ENCODE measurements around the gene DLGAP4. TPM values are rescaled to one million over a fixed set of nuclear protein-coding genes. Genes with fewer than 3 reads are reported as not detected.

Gene DLGAP4
- total and polyA plus RNA-seq, 2 of the 13 experiments (the other 11 are each of a cell fraction or from before 2014, with no cell fraction given): 15.2 to 26.7 TPM

DNA sequence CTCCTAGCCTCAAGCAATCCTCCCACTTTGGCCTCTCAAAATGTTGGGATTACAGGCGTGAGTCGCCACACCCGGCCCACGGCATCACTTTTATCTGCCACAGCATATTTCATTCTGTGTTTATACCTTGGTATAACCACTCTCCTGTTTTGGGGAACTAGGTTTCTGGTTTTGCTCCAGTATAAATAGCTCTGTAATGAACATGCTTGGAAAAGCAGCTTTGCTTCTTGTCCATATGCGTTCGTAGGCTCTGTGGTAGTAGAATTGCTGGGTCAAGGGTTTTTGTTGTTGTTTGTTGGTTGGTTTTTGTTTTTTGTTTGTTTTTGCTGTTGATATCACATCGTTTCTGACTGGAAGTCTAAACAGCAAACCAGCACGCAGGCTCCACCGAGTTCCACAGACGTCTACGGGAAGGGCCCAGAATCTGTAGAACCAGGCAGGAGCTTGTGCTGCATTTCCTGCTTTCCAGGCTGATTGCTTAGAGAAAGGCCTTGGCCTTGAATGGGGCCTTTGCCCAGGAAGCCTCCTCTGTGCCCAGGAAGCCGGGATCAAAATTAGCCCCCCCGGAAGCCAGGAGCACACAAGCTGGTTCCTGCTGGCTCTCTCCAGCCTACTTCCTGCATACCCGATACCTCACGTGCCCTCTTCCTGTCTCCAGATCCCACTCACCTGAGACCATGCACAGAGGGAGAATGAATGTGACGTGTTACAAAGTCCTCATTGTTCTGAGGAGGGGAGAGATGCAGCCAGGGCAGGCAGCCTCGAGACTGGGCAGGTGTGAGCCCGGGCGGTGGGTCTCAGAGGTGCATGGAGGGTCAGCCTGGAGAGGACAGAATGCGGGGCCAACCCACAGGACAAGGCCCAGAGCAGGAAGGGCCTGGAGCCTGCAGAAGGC, 35.1 kb upstream of the DLGAP4 start (continued):
- TF ChIP-seq BHLHE40 (IDR thresholded peaks at IDR 0.05; ENCODE audit: low read length) (peak; percentile 93), ZNF160 (CRISPR knock-in tag; IDR thresholded peaks at IDR 0.05) (no peak), HIVEP1 (CRISPR knock-in tag; IDR thresholded peaks at IDR 0.05) (no peak), ZNF234 (CRISPR knock-in tag; conservative IDR thresholded peaks at IDR 0.05) (no peak), ZNF616 (CRISPR knock-in tag; IDR thresholded peaks at IDR 0.05; ENCODE audit: low read depth) (no peak), ZSCAN30 (CRISPR knock-in tag; IDR thresholded peaks at IDR 0.05) (no peak), SOX13 (IDR thresholded peaks at IDR 0.05) (no peak; the same call in 1 of the 2 replicates), SOX13 (CRISPR knock-in tag; conservative IDR thresholded peaks at IDR 0.05 in 1 of 2, IDR thresholded peaks at IDR 0.05 in 1 of 2) (peak in 1 of 2 experiments; percentile 87; a peak in 2 of 4 replicates), ZNF746 (CRISPR knock-in tag; IDR thresholded peaks at IDR 0.05) (peak; percentile 41; the same call in 1 of the 2 replicates), ZNF510 (CRISPR knock-in tag; IDR thresholded peaks at IDR 0.05; ENCODE audit: low read depth) (no peak), TBX3 (IDR thresholded peaks at IDR 0.05; ENCODE audit: borderline replicate concordance) (no peak), MED13 (CRISPR knock-in tag; IDR thresholded peaks at IDR 0.05) (no peak), JARID2 (CRISPR knock-in tag; IDR thresholded peaks at IDR 0.05; ENCODE audit: insufficient replicate concordance) (no peak), PTBP1 (IDR thresholded peaks at IDR 0.05; ENCODE audit: low read depth, low read length, poor library complexity, severe bottlenecking) (no peak), MIER3 (CRISPR knock-in tag; IDR thresholded peaks at IDR 0.05; ENCODE audit: borderline replicate concordance) (no peak), MAFG (CRISPR knock-in tag; IDR thresholded peaks at IDR 0.05) (no peak), PPARG (CRISPR knock-in tag; conservative IDR thresholded peaks at IDR 0.05) (0 out of 2 replicates have a peak, but pooled peaks have one; percentile 11), AHR (CRISPR knock-in tag; IDR thresholded peaks at IDR 0.05) (no peak), ZNF326 (CRISPR knock-in tag; IDR thresholded peaks at IDR 0.05; ENCODE audit: borderline replicate concordance) (no peak), ZSCAN29 (CRISPR knock-in tag; conservative IDR thresholded peaks at IDR 0.05) (no peak), MEIS2 (CRISPR knock-in tag; IDR thresholded peaks at IDR 0.05) (no peak), ONECUT2 (CRISPR knock-in tag; IDR thresholded peaks at IDR 0.05) (no peak; the same call in 1 of the 2 replicates), NFKBIZ (CRISPR knock-in tag; IDR thresholded peaks at IDR 0.05) (0 out of 2 replicates have a peak, but pooled peaks have one; percentile 20), MTA1 (CRISPR knock-in tag; IDR thresholded peaks at IDR 0.05; ENCODE audit: borderline replicate concordance) (peak; percentile 94)
- TF ChIP-seq, protein P1, sequence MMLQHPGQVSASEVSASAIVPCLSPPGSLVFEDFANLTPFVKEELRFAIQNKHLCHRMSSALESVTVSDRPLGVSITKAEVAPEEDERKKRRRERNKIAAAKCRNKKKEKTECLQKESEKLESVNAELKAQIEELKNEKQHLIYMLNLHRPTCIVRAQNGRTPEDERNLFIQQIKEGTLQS (CRISPR knock-in tag; IDR thresholded peaks at IDR 0.05): no peak
- TF ChIP-seq, protein P2, sequence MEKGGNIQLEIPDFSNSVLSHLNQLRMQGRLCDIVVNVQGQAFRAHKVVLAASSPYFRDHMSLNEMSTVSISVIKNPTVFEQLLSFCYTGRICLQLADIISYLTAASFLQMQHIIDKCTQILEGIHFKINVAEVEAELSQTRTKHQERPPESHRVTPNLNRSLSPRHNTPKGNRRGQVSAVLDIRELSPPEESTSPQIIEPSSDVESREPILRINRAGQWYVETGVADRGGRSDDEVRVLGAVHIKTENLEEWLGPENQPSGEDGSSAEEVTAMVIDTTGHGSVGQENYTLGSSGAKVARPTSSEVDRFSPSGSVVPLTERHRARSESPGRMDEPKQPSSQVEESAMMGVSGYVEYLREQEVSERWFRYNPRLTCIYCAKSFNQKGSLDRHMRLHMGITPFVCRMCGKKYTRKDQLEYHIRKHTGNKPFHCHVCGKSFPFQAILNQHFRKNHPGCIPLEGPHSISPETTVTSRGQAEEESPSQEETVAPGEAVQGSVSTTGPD (CRISPR knock-in tag; IDR thresholded peaks at IDR 0.05): no peak
- TF ChIP-seq, protein P3, sequence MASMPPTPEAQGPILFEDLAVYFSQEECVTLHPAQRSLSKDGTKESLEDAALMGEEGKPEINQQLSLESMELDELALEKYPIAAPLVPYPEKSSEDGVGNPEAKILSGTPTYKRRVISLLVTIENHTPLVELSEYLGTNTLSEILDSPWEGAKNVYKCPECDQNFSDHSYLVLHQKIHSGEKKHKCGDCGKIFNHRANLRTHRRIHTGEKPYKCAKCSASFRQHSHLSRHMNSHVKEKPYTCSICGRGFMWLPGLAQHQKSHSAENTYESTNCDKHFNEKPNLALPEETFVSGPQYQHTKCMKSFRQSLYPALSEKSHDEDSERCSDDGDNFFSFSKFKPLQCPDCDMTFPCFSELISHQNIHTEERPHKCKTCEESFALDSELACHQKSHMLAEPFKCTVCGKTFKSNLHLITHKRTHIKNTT (CRISPR knock-in tag; IDR thresholded peaks at IDR 0.05): no peak

Data from HepG2 (cell line).